H9 (cell line): ENCODE results near the gene C4orf51. TPM values are rescaled to one million over a fixed set of nuclear protein-coding genes. Genes with fewer than 3 reads are reported as not detected.
"Not testable (repeated sequence)": the region's sequence is repeated elsewhere in the genome, so short reads cannot be mapped to it uniquely, and the experiment has no call there.

Experiments
- DNase-seq: peaks from one replicate; pipeline ENCODE4 v3.0.0-alpha.2; 2017
- H2AFZ ChIP-seq: one replicate; pipeline ENCODE4 v1.6.1; 2013; ENCODE audit warnings: mild to moderate bottlenecking, low read length, control low read depth, moderate library complexity
- H2AK5ac ChIP-seq: 2 replicates; pipeline ENCODE4 v1.6.1; 2013; ENCODE audit warnings: low read length, control low read depth, mixed read lengths; ENCODE audit not compliant: insufficient read length
- H2BK120ac ChIP-seq: one replicate; pipeline ENCODE4 v1.6.1; 2013; ENCODE audit warnings: low read depth, mild to moderate bottlenecking, low read length, control low read depth, inconsistent platforms; ENCODE audit not compliant: poor library complexity, severe bottlenecking
- H2BK12ac ChIP-seq: 2 replicates; pipeline ENCODE4 v1.6.1; 2013; ENCODE audit warnings: low read length, control low read depth, mixed read lengths, low read depth; ENCODE audit not compliant: insufficient read length
- H2BK15ac ChIP-seq: 2 replicates; pipeline ENCODE4 v1.6.1; 2013; ENCODE audit warnings: low read depth, low read length, control low read depth
- H2BK20ac ChIP-seq: one replicate; pipeline ENCODE4 v1.6.1; 2013; ENCODE audit warnings: low read depth, mild to moderate bottlenecking, low read length, control low read depth, inconsistent platforms; ENCODE audit not compliant: poor library complexity, severe bottlenecking
- H2BK5ac ChIP-seq: 2 replicates; pipeline ENCODE4 v1.6.1; 2013; ENCODE audit warnings: low read length, control low read depth, mixed read lengths; ENCODE audit not compliant: insufficient read length
- H3K14ac ChIP-seq: 2 replicates; pipeline ENCODE4 v1.6.1; 2013; ENCODE audit warnings: low read length, control low read depth; ENCODE audit not compliant: insufficient read depth
- H3K18ac ChIP-seq: 2 replicates; pipeline ENCODE4 v1.6.1; 2013; ENCODE audit warnings: low read depth, mild to moderate bottlenecking, mixed read lengths, low read length, control low read depth; ENCODE audit not compliant: insufficient read length
- H3K23ac ChIP-seq: 2 replicates; pipeline ENCODE4 v1.6.1; 2013; ENCODE audit warnings: low read length, control low read depth, mixed read lengths, low read depth; ENCODE audit not compliant: insufficient read length
- H3K23me2 ChIP-seq: 2 replicates; pipeline ENCODE4 v1.6.1; 2013; ENCODE audit warnings: low read depth, mild to moderate bottlenecking, mixed read lengths, low read length, control low read depth; ENCODE audit not compliant: insufficient read length, poor library complexity, severe bottlenecking
- H3K27ac ChIP-seq: 2 replicates; pipeline ENCODE4 v1.5.1; 2013; ENCODE audit warnings: low read length, control low read depth, mixed read lengths, low read depth; ENCODE audit not compliant: insufficient read length
- H3K27me3 ChIP-seq: 2 replicates; pipeline ENCODE4 v1.6.1; 2013; ENCODE audit warnings: low read length, control low read depth, inconsistent platforms; ENCODE audit not compliant: insufficient read depth
- H3K4ac ChIP-seq: 2 replicates; pipeline ENCODE4 v1.6.1; 2013; ENCODE audit warnings: low read depth, mild to moderate bottlenecking, control low read depth, inconsistent platforms, low read length, moderate library complexity
- H3K4me1 ChIP-seq: 2 replicates; pipeline ENCODE4 v1.6.1; 2013; ENCODE audit warnings: low read length, control low read depth, inconsistent platforms; ENCODE audit not compliant: insufficient read depth
- H3K4me2 ChIP-seq: 2 replicates; pipeline ENCODE4 v1.6.1; 2013; ENCODE audit warnings: low read length, control low read depth, mixed read lengths; ENCODE audit not compliant: insufficient read length, insufficient read depth
- H3K56ac ChIP-seq: 2 replicates; pipeline ENCODE4 v1.6.1; 2013; ENCODE audit warnings: low read depth, mild to moderate bottlenecking, mixed read lengths, low read length, control low read depth; ENCODE audit not compliant: insufficient read length
- H3K79me1 ChIP-seq: 2 replicates; pipeline ENCODE4 v1.6.1; 2013; ENCODE audit warnings: low read depth, mild to moderate bottlenecking, moderate library complexity, low read length, control low read depth, inconsistent platforms; ENCODE audit not compliant: insufficient read depth, poor library complexity, severe bottlenecking
- H3K79me2 ChIP-seq: 2 replicates; pipeline ENCODE4 v1.6.1; 2013; ENCODE audit warnings: low read length, control low read depth, inconsistent platforms; ENCODE audit not compliant: insufficient read depth
- H3K9ac ChIP-seq: 2 replicates; pipeline ENCODE4 v1.6.1; 2013; ENCODE audit warnings: low read length, control low read depth, mixed read lengths; ENCODE audit not compliant: insufficient read length; ENCODE audit errors: extremely low read depth
- H3K9me3 ChIP-seq: one replicate; pipeline ENCODE4 v1.6.1; 2013; ENCODE audit warnings: low read depth, low read length, inconsistent platforms; ENCODE audit not compliant: control insufficient read depth
- H3T11ph ChIP-seq: one replicate; pipeline ENCODE4 v1.6.1; 2013; ENCODE audit warnings: mild to moderate bottlenecking, low read length, control low read depth, inconsistent platforms
- H4K20me1 ChIP-seq: one replicate; pipeline ENCODE4 v1.6.1; 2013; ENCODE audit not compliant: control insufficient read depth, insufficient read length, insufficient read depth
- H4K5ac ChIP-seq: 2 replicates; pipeline ENCODE4 v1.6.1; 2013; ENCODE audit warnings: low read depth, mild to moderate bottlenecking, mixed read lengths, low read length, control low read depth; ENCODE audit not compliant: insufficient read length
- H4K8ac ChIP-seq: replicated peaks from 2 replicates; pipeline ENCODE4 v1.6.1; 2013; ENCODE audit warnings: low read length, control low read depth, mixed read lengths, low read depth; ENCODE audit not compliant: insufficient read length
- H4K91ac ChIP-seq: 2 replicates; pipeline ENCODE4 v1.6.1; 2013; ENCODE audit warnings: low read depth, mild to moderate bottlenecking, moderate library complexity, mixed read lengths, low read length, control low read depth; ENCODE audit not compliant: insufficient read length
- H3K27ac Mint-ChIP-seq, 3 experiments: 2 replicates in 2 of 3; 3 replicates in 1 of 3; pipeline ENCODE4 v1.8.0; 2020 to 2021; ENCODE audit warnings: mixed read lengths in 3 of 3, mild to moderate bottlenecking in 1 of 3, moderate library complexity in 1 of 3
- H3K27me3 Mint-ChIP-seq: 2 replicates; pipeline ENCODE4 v1.8.0; 2021; ENCODE audit warnings: low read depth, mild to moderate bottlenecking, moderate library complexity, mixed read lengths
- H3K36me3 Mint-ChIP-seq, 3 experiments: 2 replicates in 2 of 3; 3 replicates in 1 of 3; pipeline ENCODE4 v1.8.0; 2020 to 2021; ENCODE audit warnings: low read depth in 3 of 3, mixed read lengths in 3 of 3; ENCODE audit not compliant: insufficient read depth in 1 of 3
- H3K4me1 Mint-ChIP-seq, 2 experiments: 2 replicates each; pipeline ENCODE4 v1.8.0; 2020; ENCODE audit warnings: mixed read lengths in 2 of 2
- H3K4me3 Mint-ChIP-seq, 2 experiments: 2 replicates in 1 of 2; 3 replicates in 1 of 2; pipeline ENCODE4 v1.8.0; 2020 to 2021; ENCODE audit warnings: mild to moderate bottlenecking in 2 of 2, mixed read lengths in 2 of 2, moderate library complexity in 1 of 2
- H3K9me3 Mint-ChIP-seq, 2 experiments: 2 replicates in 1 of 2; 3 replicates in 1 of 2; pipeline ENCODE4 v1.8.0; 2020; ENCODE audit warnings: mild to moderate bottlenecking in 2 of 2, mixed read lengths in 2 of 2, moderate library complexity in 1 of 2
- WGBS: extraction: QIAGEN DNeasy Blood & Tissue Kit; methylation state at CpG from one replicate; pipeline ENCODE4 v1.1.7; 2013; ENCODE audit warnings: missing lambda C conversion rate, low lambda C conversion rate, mixed read lengths; ENCODE audit not compliant: insufficient read length; ENCODE audit errors: extremely low coverage; 5-methylcytosine and 5-hydroxymethylcytosine counted together
- total RNA-seq: library from RNA; stranded (reverse); gene quantifications from 2 replicates; pipeline ENCODE4 v1.2.1, GENCODE V29; 2021
- TF ChIP-seq, protein P1 (sequence below): fragments of 200-600 bp; sonication (generic); conservative IDR thresholded peaks from 3 replicates; pipeline ENCODE4 v1.8.0; 2021; ENCODE audit warnings: antibody characterized with exemption, mild to moderate bottlenecking

C4orf51 gene
- total RNA-seq, 1 experiment from 2014 or later = 6.0 TPM

DNA sequence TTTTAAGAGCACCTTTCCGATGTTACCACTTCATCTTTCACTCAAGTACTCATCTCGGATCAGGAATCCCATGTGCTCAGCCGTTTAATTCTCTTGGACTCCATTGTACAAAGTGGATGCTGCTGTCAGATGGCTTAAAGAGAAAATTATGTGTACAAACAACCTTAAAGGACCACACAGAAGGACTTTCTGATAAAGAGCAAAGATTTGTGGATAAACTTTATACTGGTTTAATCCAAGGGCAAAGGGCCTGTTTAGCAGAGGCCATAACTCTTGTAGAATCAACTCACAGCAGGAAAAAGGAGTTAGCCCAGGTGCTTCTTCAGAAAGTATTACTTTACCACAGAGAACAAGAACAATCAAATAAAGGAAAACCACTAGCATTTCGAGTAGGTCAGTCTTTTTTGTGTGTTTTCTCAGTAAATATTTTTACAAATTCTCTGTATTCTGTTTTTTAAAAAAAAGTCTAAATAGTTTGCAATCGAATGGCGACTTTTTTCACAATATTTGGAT is 40.7 kb upstream of the C4orf51 start:
- no CpG with 5 or more reads among the region's 6 CpGs for WGBS
- Histone ChIP-seq H3K9me3 (no peaks in the 10 kb centered on the region), H3K9ac (no peak overlapping the region), H3K4me1 (no peaks in the 10 kb centered on the region; the same call in 1 of the 2 replicates), H2BK12ac (no peak overlapping the region), H3K23ac (no peak overlapping the region), H3K27ac (no peak overlapping the region), H3K79me2 (no peaks in the 10 kb centered on the region), H4K5ac (no peak overlapping the region), H2BK20ac (no peak overlapping the region), H3K79me1 (no peaks in the 10 kb centered on the region), H3K56ac (no peak overlapping the region), H3K4ac (no peak overlapping the region), H4K8ac (no peak overlapping the region), H4K20me1 (no peaks in the 10 kb centered on the region), H3K23me2 (no peaks in the 10 kb centered on the region), H2BK120ac (no peak overlapping the region), H2AFZ (no peak overlapping the region), H3K4me2 (no peak overlapping the region), H3K14ac (no peak overlapping the region), H2AK5ac (no peak overlapping the region), H3T11ph (no peak overlapping the region), H2BK15ac (no peak overlapping the region), H4K91ac (no peak overlapping the region), H2BK5ac (no peak overlapping the region), H3K27me3 (no peaks in the 10 kb centered on the region), H3K18ac (no peak overlapping the region)
- no peak for DNase-seq
- Mint-ChIP-seq H3K4me3 (no peak overlapping the region), H3K27ac (0 out of 7 replicates have a peak overlapping the region, but pooled peaks of 1 of the 3 experiments have one; percentile 8), H3K36me3 (no peaks in the 10 kb centered on the region), H3K4me1 (peaks cover 17 to 31% of the 10 kb centered on the region in 2 experiments; a peak in 3 of 4 replicates), H3K27me3 (no peaks in the 10 kb centered on the region), H3K9me3 (no peaks in the 10 kb centered on the region)
- TF ChIP-seq, protein P1, sequence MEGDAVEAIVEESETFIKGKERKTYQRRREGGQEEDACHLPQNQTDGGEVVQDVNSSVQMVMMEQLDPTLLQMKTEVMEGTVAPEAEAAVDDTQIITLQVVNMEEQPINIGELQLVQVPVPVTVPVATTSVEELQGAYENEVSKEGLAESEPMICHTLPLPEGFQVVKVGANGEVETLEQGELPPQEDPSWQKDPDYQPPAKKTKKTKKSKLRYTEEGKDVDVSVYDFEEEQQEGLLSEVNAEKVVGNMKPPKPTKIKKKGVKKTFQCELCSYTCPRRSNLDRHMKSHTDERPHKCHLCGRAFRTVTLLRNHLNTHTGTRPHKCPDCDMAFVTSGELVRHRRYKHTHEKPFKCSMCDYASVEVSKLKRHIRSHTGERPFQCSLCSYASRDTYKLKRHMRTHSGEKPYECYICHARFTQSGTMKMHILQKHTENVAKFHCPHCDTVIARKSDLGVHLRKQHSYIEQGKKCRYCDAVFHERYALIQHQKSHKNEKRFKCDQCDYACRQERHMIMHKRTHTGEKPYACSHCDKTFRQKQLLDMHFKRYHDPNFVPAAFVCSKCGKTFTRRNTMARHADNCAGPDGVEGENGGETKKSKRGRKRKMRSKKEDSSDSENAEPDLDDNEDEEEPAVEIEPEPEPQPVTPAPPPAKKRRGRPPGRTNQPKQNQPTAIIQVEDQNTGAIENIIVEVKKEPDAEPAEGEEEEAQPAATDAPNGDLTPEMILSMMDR = no peak

DNA sequence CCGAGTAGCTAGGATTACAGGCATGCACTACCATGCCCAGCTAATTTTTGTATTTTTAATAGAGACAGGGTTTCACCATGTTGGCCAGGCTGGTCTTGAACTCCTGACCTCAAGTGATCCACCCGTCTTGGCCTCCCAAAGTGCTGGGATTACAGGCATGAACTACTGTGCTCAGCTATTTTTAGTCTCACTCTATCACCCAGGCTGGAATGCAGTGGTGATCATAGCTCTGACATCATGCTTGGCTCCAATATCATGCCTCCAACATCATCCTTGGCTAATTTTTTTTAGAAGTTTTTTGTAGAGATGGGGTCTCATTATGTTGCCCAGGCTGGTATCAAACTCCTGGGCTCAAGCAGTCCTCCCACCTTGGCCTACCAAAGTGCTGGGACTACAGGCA is 39.7 kb upstream of the C4orf51 start:
- not testable (repeated sequence) for H3K23me2 ChIP-seq, H3K27ac ChIP-seq, DNase-seq, H3K79me2 ChIP-seq, H3K36me3 Mint-ChIP-seq, H3K9me3 Mint-ChIP-seq, H3K27me3 Mint-ChIP-seq, H3K27me3 ChIP-seq, H2BK120ac ChIP-seq, H3K56ac ChIP-seq, H2AFZ ChIP-seq, H2BK5ac ChIP-seq, H4K5ac ChIP-seq, H2BK12ac ChIP-seq, H3K4me1 ChIP-seq, H3K4me3 Mint-ChIP-seq, H3K18ac ChIP-seq, H4K20me1 ChIP-seq, H3K4me2 ChIP-seq, H3K14ac ChIP-seq, H3K9me3 ChIP-seq, H4K8ac ChIP-seq, H2AK5ac ChIP-seq, H4K91ac ChIP-seq, H3T11ph ChIP-seq, H3K79me1 ChIP-seq, H2BK15ac ChIP-seq, H2BK20ac ChIP-seq, H3K9ac ChIP-seq, H3K27ac Mint-ChIP-seq, H3K4ac ChIP-seq, H3K23ac ChIP-seq
- peaks cover 14 to 22% of the 10 kb centered on the region in 2 experiments; a peak in 3 of 4 replicates for H3K4me1 Mint-ChIP-seq
- no CpG with 5 or more reads among the region's 2 CpGs for WGBS
